ENCODE measurements around the gene CSRNP2. TPM values are rescaled to one million over a fixed set of nuclear protein-coding genes. Genes with fewer than 3 reads are reported as not detected.
A peak's percentile ranks its signal among the peaks of the same experiment; 100 is the strongest.
"Not testable (repeated sequence)": the region's sequence is repeated elsewhere in the genome, so short reads cannot be mapped to it uniquely, and the experiment has no call there.

The CSRNP2 gene
- total RNA-seq, 4 donors from 2014 or later = 17.3 to 29.5 (median 22.0) TPM

- H3K9me3 ChIP-seq = no peaks in the 10 kb centered on the region
- DNase-seq (no peak), ATAC-seq (no peak)
- peaks cover 34 to 37% of the 10 kb centered on the region in 2 donors for H3K4me1 ChIP-seq
- no peak overlapping the region for H3K27ac ChIP-seq
- in situ Hi-C loops (cut with MboI; ENCODE audit: low sequenced_read_pairs in 4 of 4) (no loop called here), intact Hi-C loops (cut with DNase I; ENCODE audit: low total_unique reads) (no loop called here)
- no peak overlapping the region for H3K4me3 ChIP-seq
- H3K36me3 ChIP-seq = no peaks in the 10 kb centered on the region
- H3K27me3 ChIP-seq = no peaks in the 10 kb centered on the region
- no peak for TF ChIP-seq CTCF (IDR thresholded peaks at IDR 0.05 in 4 of 5, conservative IDR thresholded peaks at IDR 0.05 in 1 of 5)
- TF ChIP-seq POLR2A (IDR thresholded peaks at IDR 0.05) = no peak
Measured at GRCh38 chr12:51018956-51019355, 64.4 kb downstream of the CSRNP2 start.

GRCh38 chr12:51017452-51017851 lies 65.9 kb downstream of the CSRNP2 start:
- H3K4me3 ChIP-seq = no peak overlapping the region
- TF ChIP-seq CTCF (IDR thresholded peaks at IDR 0.05 in 4 of 5, conservative IDR thresholded peaks at IDR 0.05 in 1 of 5) (no peak), POLR2A (IDR thresholded peaks at IDR 0.05) (no peak)
- H3K4me1 ChIP-seq = peaks cover 35 to 42% of the 10 kb centered on the region in 2 donors
- ATAC-seq (no peak), DNase-seq (no peak)
- H3K27me3 ChIP-seq = no peaks in the 10 kb centered on the region
- no peaks in the 10 kb centered on the region for H3K36me3 ChIP-seq
- in situ Hi-C loops (cut with MboI; ENCODE audit: low sequenced_read_pairs in 4 of 4) (no loop called here), intact Hi-C loops (cut with DNase I; ENCODE audit: low total_unique reads) (no loop called here)
- peak overlapping the region; percentile 27 to 48 (median 35) for H3K27ac ChIP-seq
- no peaks in the 10 kb centered on the region for H3K9me3 ChIP-seq

GRCh38 chr12:51014467-51014866 lies 68.9 kb downstream of the CSRNP2 start:
- Histone ChIP-seq H3K4me1 (peaks cover 39 to 46% of the 10 kb centered on the region in 2 donors), H3K27ac (peak overlapping the region; percentile 72 to 89 (median 80))
- intact Hi-C loops (cut with DNase I; ENCODE audit: low total_unique reads); H3K4me3 ChIP-seq; H3K27me3 ChIP-seq; in situ Hi-C loops (cut with MboI; ENCODE audit: low sequenced_read_pairs in 4 of 4); H3K9me3 ChIP-seq; ATAC-seq; H3K36me3 ChIP-seq; DNase-seq: not testable (repeated sequence)

- H3K36me3 ChIP-seq = no peaks in the 10 kb centered on the region
- ATAC-seq = peak in 1 of 2 donors; percentile 9
- TF ChIP-seq POLR2A (IDR thresholded peaks at IDR 0.05) (no peak), CTCF (IDR thresholded peaks at IDR 0.05 in 4 of 5, conservative IDR thresholded peaks at IDR 0.05 in 1 of 5) (no peak)
- intact Hi-C loops (cut with DNase I; ENCODE audit: low total_unique reads) (no loop called here), in situ Hi-C loops (cut with MboI; ENCODE audit: low sequenced_read_pairs in 4 of 4) (no loop called here)
- H3K27me3 ChIP-seq = no peaks in the 10 kb centered on the region
- no peak for DNase-seq
- peak overlapping the region in 2 of 4 donors; percentile 7 to 16 for H3K4me3 ChIP-seq
- peaks cover 47 to 50% of the 10 kb centered on the region in 2 donors for H3K4me1 ChIP-seq
- no peaks in the 10 kb centered on the region for H3K9me3 ChIP-seq
- peak overlapping the region; percentile 72 to 89 (median 80) for H3K27ac ChIP-seq
Measured at GRCh38 chr12:51013441-51013840, 70.0 kb downstream of the CSRNP2 start.

GRCh38 chr12:51012570-51013236 lies 70.7 kb downstream of the CSRNP2 start:
- intact Hi-C loops (cut with DNase I; ENCODE audit: low total_unique reads) (no loop called here), in situ Hi-C loops (cut with MboI; ENCODE audit: low sequenced_read_pairs in 4 of 4) (no loop called here)
- Histone ChIP-seq H3K4me1 (peaks cover 47 to 50% of the 10 kb centered on the region in 2 donors), H3K27ac (peak overlapping the region; percentile 72 to 89 (median 80)), H3K4me3 (peak overlapping the region in 3 of 4 donors; percentile 4 to 11 (median 5)), H3K27me3 (no peaks in the 10 kb centered on the region), H3K9me3 (no peaks in the 10 kb centered on the region), H3K36me3 (peaks cover 0 to 1% of the 10 kb centered on the region in 2 donors)
- DNase-seq (no peak), ATAC-seq (peak; percentile 34 to 52)
- TF ChIP-seq CTCF (IDR thresholded peaks at IDR 0.05 in 4 of 5, conservative IDR thresholded peaks at IDR 0.05 in 1 of 5) (no peak), POLR2A (IDR thresholded peaks at IDR 0.05) (no peak)
